ENCODE measurements around the gene SPRR3.
"Not testable (repeated sequence)": the region's sequence is repeated elsewhere in the genome, so short reads cannot be mapped to it uniquely, and the experiment has no call there.

DNA sequence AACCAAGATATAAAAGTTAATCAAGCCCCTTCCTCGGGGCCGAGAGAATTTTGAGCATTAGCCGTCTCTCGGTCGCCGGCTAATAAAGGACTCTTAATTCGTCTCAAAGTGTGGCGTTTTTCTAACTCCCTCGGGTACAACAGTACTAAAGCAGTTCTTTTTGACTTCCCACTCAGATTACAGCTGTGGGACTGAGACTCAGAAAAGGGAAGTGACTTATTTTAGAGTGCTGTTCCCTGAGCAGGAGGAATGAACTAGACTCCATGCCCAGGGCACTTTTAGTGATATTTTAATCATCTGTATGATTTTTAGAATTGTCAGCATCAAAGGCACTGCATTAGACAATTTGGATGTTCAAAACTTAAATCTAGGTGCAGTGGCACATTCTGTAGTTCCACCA, 20.8 kb downstream of the SPRR3 start:
- TF ChIP-seq, protein P1, sequence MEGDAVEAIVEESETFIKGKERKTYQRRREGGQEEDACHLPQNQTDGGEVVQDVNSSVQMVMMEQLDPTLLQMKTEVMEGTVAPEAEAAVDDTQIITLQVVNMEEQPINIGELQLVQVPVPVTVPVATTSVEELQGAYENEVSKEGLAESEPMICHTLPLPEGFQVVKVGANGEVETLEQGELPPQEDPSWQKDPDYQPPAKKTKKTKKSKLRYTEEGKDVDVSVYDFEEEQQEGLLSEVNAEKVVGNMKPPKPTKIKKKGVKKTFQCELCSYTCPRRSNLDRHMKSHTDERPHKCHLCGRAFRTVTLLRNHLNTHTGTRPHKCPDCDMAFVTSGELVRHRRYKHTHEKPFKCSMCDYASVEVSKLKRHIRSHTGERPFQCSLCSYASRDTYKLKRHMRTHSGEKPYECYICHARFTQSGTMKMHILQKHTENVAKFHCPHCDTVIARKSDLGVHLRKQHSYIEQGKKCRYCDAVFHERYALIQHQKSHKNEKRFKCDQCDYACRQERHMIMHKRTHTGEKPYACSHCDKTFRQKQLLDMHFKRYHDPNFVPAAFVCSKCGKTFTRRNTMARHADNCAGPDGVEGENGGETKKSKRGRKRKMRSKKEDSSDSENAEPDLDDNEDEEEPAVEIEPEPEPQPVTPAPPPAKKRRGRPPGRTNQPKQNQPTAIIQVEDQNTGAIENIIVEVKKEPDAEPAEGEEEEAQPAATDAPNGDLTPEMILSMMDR (IDR thresholded peaks at IDR 0.05): not testable (repeated sequence)
- not testable (repeated sequence) for TF ChIP-seq POLR2A (IDR thresholded peaks at IDR 0.05)

All from lower leg skin (tissue), 3 donors.